Measurements from ENCODE around the gene TLE3.

- TF ChIP-seq CTCF (IDR thresholded peaks at IDR 0.05 in 8 of 11, conservative IDR thresholded peaks at IDR 0.05 in 3 of 11) (no peak), POLR2A (IDR thresholded peaks at IDR 0.05) (no peak), POLR2AphosphoS5 (IDR thresholded peaks at IDR 0.05) (no peak)
Measured at GRCh38 chr15:70145261-70145660, 47.5 kb upstream of the TLE3 start.

Measured in spleen (tissue), 7 donors.